GM21723 (cell line): ENCODE results near the gene SCYL2.

Source experiments
- ATAC-seq: cut with Tn5 transposase; IDR thresholded peaks from one replicate; pipeline ENCODE4 v1.9.1; 2021; ENCODE audit warnings: mild to moderate bottlenecking, moderate library complexity; ENCODE audit not compliant: unreplicated experiment

SCYL2 gene

DNA sequence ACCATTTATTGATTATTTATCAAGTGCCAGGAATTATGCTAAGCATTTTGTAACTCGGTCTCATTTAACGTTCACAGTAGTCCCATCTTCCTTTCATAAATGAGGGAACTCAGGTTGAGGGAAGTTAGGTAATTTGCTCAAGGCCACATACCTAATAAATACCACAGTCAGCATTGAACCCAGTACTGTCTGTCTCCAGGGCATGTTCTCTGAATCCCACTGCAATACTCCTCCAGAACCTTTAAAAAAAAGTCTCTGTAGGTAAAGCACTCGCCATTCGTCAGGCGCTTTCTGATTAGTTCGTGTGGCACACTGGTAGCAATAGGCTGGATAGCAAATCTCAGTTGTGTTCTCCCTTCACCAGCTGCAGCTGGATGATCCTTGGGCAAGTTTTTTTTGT lies 104.2 kb downstream of the SCYL2 start:
- no peak for ATAC-seq

DNA sequence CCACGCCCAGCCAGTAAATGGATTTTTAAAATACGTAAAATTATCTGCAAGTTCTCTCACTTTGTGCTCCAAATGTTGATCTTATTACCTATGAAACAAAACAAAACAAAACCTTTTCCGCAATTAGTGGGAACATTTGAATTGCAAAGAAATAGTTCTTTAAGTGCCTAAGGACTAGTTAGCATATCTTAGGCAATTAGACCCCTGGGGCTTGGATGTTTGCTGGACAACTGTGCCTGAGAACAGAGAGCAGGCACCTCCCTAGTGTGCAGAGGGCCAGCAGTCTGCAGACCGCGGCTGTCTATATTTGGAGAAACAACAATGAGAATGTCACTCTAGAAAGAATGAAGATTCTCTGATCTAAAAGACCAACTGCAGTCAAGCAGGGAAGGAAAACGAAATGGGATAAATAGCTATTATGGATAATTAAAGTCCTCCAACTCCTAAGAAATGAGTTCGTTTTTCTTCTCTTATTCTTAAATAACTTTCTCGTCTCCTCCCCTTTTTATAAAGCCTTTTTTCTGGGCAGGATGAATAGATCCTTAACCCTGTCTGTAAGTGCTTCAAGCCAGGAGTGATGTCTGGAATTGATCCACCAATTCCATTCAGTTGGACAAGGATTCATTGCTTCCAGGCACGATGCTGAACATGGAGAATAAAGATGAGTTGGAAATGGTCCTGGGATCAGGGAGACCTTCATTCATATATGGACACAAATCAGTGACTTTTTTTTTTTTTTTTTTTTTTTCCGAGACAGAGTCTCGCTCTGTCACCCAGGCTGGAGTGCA lies 106.1 kb downstream of the SCYL2 start:
- ATAC-seq, result no peak

GRCh38 chr12:100375038-100375735 lies 108.2 kb downstream of the SCYL2 start:
- ATAC-seq, result no peak

GRCh38 chr12:100376161-100376560 lies 109.2 kb downstream of the SCYL2 start:
- no peak for ATAC-seq

GRCh38 chr12:100381379-100381778 lies 114.4 kb downstream of the SCYL2 start:
- no peak for ATAC-seq

- no peak for ATAC-seq
Observed at GRCh38 chr12:100382338-100382737, 115.4 kb downstream of the SCYL2 start.

DNA sequence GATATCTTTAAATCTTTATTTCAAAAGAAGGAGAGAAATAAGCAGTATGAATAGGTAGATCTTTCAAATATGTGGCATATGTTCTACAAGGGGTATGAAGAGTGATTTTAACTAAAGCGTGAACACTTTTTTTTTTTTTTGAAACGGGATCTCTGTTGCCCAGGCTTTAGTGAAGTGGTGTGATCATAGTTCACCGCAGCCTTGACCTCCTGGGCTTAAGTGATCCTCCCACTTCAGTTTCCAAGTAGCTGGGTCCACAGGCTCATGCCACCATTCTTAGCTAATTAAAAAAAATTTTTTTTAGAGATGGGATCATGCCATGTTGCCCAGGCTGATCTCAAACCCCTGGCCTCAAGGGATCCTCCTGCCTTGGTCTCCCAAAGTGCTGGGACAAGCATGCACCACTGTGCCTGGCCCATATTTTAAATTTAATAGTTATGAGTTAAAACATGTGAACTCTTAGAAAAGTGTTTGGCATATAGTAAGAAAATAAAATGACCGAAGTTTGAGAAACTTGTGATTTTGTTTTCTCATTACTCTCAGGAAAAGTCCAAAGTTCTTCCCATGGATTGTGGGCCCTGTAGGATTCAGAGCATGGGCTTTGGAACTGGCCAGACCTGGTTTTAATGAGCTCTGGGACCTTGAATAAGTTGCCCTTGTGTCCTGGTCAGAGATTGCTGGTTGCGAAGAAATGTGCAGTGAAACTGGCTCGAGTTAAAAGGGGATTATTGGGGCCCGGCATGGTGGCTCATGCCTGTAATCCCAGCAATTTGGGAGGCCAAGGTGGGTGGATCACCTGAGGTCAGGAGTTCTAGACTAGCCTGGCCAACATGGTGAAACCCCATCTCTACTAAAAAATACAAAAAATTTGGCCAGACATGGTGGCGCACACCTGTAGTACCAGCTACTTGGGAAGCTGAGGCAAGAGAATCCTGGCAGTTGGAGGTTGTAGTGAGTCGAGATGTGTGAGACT lies 116.9 kb downstream of the SCYL2 start:
- no peak for ATAC-seq

DNA sequence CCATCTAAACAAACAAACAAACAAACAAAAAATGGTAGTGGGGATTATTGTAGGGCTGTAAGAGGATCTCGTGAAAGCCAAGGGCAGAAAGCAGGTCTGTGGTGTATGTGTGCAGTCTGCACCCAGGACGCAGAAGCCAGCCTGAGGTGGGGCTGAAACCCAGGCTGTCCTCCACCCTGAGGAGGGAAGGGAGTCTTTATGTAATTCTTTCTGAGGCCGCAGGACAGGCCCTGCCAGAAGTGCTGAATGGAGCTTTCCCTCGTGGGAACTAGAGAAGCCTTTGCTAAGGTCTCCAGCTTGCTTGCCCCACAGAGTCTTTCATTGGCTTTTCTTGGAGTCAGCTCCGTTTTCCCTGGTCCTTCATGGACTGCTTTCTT lies 117.6 kb downstream of the SCYL2 start:
- ATAC-seq, result no peak

DNA sequence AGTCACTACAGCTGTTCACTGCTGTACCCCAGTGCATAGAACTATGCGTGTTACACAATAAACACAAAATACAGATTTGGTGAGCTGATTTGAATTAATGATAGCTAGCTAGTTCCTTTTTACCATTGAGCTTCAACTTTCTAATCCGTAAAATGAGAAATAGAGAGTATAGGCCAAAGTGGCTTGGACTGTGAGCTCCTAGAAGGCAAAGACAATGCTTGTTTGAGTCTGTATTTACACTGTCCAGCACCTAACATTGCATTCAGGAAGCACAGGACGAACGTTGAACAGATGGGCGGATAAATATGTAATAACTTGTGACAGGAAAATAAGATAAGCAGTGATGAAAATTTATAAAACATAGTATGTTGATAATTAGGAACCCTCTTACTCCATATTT lies 121.4 kb downstream of the SCYL2 start:
- ATAC-seq, result no peak
